Body of pancreas (tissue), 4 donors: Measurements from ENCODE around the gene TAF15.

ENCODE experiments used
- CTCF ChIP-seq, 7 experiments: fragments of 450-650 bp in 4 of 7; fragments of 200-600 bp in 3 of 7; sonication (generic) in 3 of 7; IDR thresholded peaks; one replicate each; pipeline ENCODE4 v1.5.1; 2016 to 2019; ENCODE audit warnings: antibody characterized with exemption in 7 of 7
- POLR2A ChIP-seq, 3 donors: fragments of 450-650 bp; IDR thresholded peaks; one replicate each; pipeline ENCODE4 v1.6.1; 2016; ENCODE audit warnings: antibody characterized with exemption in 3 of 3, mild to moderate bottlenecking in 2 of 3

- TF ChIP-seq CTCF (IDR thresholded peaks at IDR 0.05) (no peak), POLR2A (IDR thresholded peaks at IDR 0.05) (no peak)
Observed at GRCh38 chr17:35870906-35871819, 61.9 kb downstream of the TAF15 start.
